Neural cell (in vitro differentiated cells): ENCODE data around the gene CREB3L1. TPM values are rescaled to one million over a fixed set of nuclear protein-coding genes. Genes with fewer than 3 reads are reported as not detected.

ENCODE experiments used
- H2AFZ ChIP-seq: fragments of 200-600, 300-800 bp; sonication (generic), shearing (Covaris generic); 2 replicates; pipeline ENCODE4 v1.6.0; 2014; ENCODE audit warnings: low read depth, mild to moderate bottlenecking, antibody characterized with exemption, low read length, moderate library complexity
- H3F3A ChIP-seq: fragments of 200-600 bp; shearing (Covaris generic); 2 replicates; pipeline ENCODE4 v1.6.1; 2016; ENCODE audit warnings: mild to moderate bottlenecking, moderate library complexity, mixed read lengths, antibody characterized with exemption, low read length; ENCODE audit not compliant: insufficient read depth, poor library complexity, severe bottlenecking
- H3K27ac ChIP-seq: fragments of 200-600, 300-800 bp; sonication (generic), shearing (Covaris generic); 2 replicates; pipeline ENCODE4 v1.5.1; 2014; ENCODE audit warnings: mild to moderate bottlenecking, low read length, moderate library complexity
- H3K27me3 ChIP-seq: fragments of 300-800, 200-600 bp; sonication (generic), shearing (Covaris generic); 2 replicates; pipeline ENCODE4 v1.6.0; 2014; ENCODE audit warnings: mild to moderate bottlenecking, low read depth, low read length, moderate library complexity; ENCODE audit not compliant: insufficient read depth
- H3K36me3 ChIP-seq: fragments of 300-800, 200-600 bp; sonication (generic), shearing (Covaris generic); 2 replicates; pipeline ENCODE4 v1.5.1; 2014; ENCODE audit warnings: mild to moderate bottlenecking, antibody characterized with exemption, low read length, moderate library complexity; ENCODE audit not compliant: insufficient read depth
- H3K4me2 ChIP-seq: fragments of 300-800, 200-600 bp; sonication (generic), shearing (Covaris generic); 2 replicates; pipeline ENCODE4 v1.6.0; 2014; ENCODE audit warnings: mild to moderate bottlenecking, low read length
- H3K4me3 ChIP-seq: fragments of 300-800, 200-600 bp; sonication (generic), shearing (Covaris generic); 2 replicates; pipeline ENCODE4 v1.5.1; 2014; ENCODE audit warnings: mild to moderate bottlenecking, low read length, moderate library complexity
- H3K79me2 ChIP-seq: fragments of 200-600 bp; shearing (Covaris generic); replicated peaks from 2 replicates; pipeline ENCODE4 v1.6.0; 2014; ENCODE audit warnings: mild to moderate bottlenecking, low read length, moderate library complexity; ENCODE audit not compliant: insufficient read depth
- H3K9ac ChIP-seq: fragments of 300-800, 200-600 bp; sonication (generic), shearing (Covaris generic); 2 replicates; pipeline ENCODE4 v1.6.1; 2016; ENCODE audit warnings: mild to moderate bottlenecking, low read length, mixed read lengths
- H3K9me2 ChIP-seq: fragments of 200-600 bp; shearing (Covaris generic); 2 replicates; pipeline ENCODE4 v1.6.1; 2016; ENCODE audit warnings: mild to moderate bottlenecking, low read length, mixed read lengths; ENCODE audit not compliant: insufficient read depth
- H3K9me3 ChIP-seq: fragments of 200-600, 300-800 bp; sonication (generic), shearing (Covaris generic); 2 replicates; pipeline ENCODE4 v1.6.1; 2016; ENCODE audit warnings: mild to moderate bottlenecking, mixed run types, low read length, moderate library complexity, mixed read lengths
- H4K20me1 ChIP-seq: fragments of 200-600 bp; shearing (Covaris generic); 2 replicates; pipeline ENCODE4 v1.6.1; 2016; ENCODE audit warnings: mild to moderate bottlenecking, mixed run types; ENCODE audit not compliant: insufficient read depth
- EP300 ChIP-seq: fragments of 450-650 bp; conservative IDR thresholded peaks from 2 replicates; pipeline ENCODE4 v1.6.1; 2014; ENCODE audit warnings: antibody characterized with exemption, mild to moderate bottlenecking, moderate library complexity; ENCODE audit not compliant: poor library complexity, severe bottlenecking
- EZH2 ChIP-seq: fragments of 200-600, 300-800 bp; shearing (Covaris generic), sonication (generic); IDR thresholded peaks from 2 replicates; pipeline ENCODE4 v1.6.1; 2014; ENCODE audit warnings: antibody characterized with exemption, low read length, borderline replicate concordance, mild to moderate bottlenecking; ENCODE audit not compliant: insufficient read depth, poor library complexity, severe bottlenecking
- MXI1 ChIP-seq: fragments of 450-650 bp; conservative IDR thresholded peaks from 2 replicates; pipeline ENCODE4 v1.6.1; 2014; ENCODE audit warnings: antibody characterized with exemption, mild to moderate bottlenecking; ENCODE audit not compliant: poor library complexity, severe bottlenecking
- POLR2AphosphoS5 ChIP-seq: IDR thresholded peaks from 2 replicates; pipeline ENCODE4 v1.6.1; 2012
- RAD21 ChIP-seq: fragments of 450-650 bp; conservative IDR thresholded peaks from 2 replicates; pipeline ENCODE4 v1.6.1; 2014; ENCODE audit warnings: antibody characterized with exemption, mild to moderate bottlenecking, moderate library complexity
- SMC3 ChIP-seq: fragments of 450-650 bp; conservative IDR thresholded peaks from 2 replicates; pipeline ENCODE4 v1.6.1; 2014; ENCODE audit warnings: antibody characterized with exemption, mild to moderate bottlenecking, moderate library complexity; ENCODE audit not compliant: poor library complexity
- TAF1 ChIP-seq: IDR thresholded peaks from 2 replicates; pipeline ENCODE4 v1.6.1; 2012; ENCODE audit warnings: low read depth
- polyA plus RNA-seq: library from polyadenylated mRNA; depleted of rRNA; stranded (reverse); fragments of >200 nt; gene quantifications from 2 replicates; pipeline ENCODE4 v1.2.3, GENCODE V29; 2014
- TF ChIP-seq, protein P1 (sequence below): fragments of 450-650 bp; IDR thresholded peaks from 2 replicates; pipeline ENCODE4 v1.5.1; 2014; ENCODE audit warnings: antibody characterized with exemption, mild to moderate bottlenecking, moderate library complexity; ENCODE audit not compliant: poor library complexity, severe bottlenecking
- TF ChIP-seq, protein P2 (sequence below): IDR thresholded peaks from 2 replicates; pipeline ENCODE4 v1.6.1; 2012; ENCODE audit warnings: borderline replicate concordance

The CREB3L1 gene
- polyA plus RNA-seq, 1 donor from 2014 or later = not detected

DNA sequence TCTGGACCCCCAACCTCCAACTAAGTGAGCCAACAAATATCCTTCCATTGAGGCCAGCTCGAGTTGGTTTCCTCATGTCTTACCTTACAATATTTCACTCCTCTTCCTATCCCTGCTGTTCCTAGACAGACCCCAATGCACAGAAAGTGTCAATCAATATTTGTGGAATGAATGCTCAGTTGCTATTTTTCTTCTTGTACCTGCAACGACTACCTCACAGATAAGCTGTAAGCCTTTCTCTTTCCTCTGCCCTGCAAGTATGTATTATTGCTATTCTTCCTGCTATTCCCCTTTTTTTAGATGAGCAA is 26.8 kb upstream of the CREB3L1 start:
- Histone ChIP-seq H2AFZ (no peak overlapping the region), H3K4me2 (no peak overlapping the region), H3K9me3 (no peaks in the 10 kb centered on the region), H3K27ac (no peak overlapping the region), H3K4me3 (no peak overlapping the region), H3F3A (no peaks in the 10 kb centered on the region), H3K36me3 (no peaks in the 10 kb centered on the region), H3K9ac (no peak overlapping the region), H4K20me1 (no peaks in the 10 kb centered on the region), H3K79me2 (no peaks in the 10 kb centered on the region), H3K9me2 (no peaks in the 10 kb centered on the region), H3K27me3 (no peaks in the 10 kb centered on the region)
- TF ChIP-seq EP300 (no peak), TAF1 (no peak), SMC3 (no peak), RAD21 (no peak), EZH2 (no peak), POLR2AphosphoS5 (no peak), MXI1 (no peak)
- TF ChIP-seq, protein P1, sequence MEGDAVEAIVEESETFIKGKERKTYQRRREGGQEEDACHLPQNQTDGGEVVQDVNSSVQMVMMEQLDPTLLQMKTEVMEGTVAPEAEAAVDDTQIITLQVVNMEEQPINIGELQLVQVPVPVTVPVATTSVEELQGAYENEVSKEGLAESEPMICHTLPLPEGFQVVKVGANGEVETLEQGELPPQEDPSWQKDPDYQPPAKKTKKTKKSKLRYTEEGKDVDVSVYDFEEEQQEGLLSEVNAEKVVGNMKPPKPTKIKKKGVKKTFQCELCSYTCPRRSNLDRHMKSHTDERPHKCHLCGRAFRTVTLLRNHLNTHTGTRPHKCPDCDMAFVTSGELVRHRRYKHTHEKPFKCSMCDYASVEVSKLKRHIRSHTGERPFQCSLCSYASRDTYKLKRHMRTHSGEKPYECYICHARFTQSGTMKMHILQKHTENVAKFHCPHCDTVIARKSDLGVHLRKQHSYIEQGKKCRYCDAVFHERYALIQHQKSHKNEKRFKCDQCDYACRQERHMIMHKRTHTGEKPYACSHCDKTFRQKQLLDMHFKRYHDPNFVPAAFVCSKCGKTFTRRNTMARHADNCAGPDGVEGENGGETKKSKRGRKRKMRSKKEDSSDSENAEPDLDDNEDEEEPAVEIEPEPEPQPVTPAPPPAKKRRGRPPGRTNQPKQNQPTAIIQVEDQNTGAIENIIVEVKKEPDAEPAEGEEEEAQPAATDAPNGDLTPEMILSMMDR = no peak
- TF ChIP-seq, protein P2, sequence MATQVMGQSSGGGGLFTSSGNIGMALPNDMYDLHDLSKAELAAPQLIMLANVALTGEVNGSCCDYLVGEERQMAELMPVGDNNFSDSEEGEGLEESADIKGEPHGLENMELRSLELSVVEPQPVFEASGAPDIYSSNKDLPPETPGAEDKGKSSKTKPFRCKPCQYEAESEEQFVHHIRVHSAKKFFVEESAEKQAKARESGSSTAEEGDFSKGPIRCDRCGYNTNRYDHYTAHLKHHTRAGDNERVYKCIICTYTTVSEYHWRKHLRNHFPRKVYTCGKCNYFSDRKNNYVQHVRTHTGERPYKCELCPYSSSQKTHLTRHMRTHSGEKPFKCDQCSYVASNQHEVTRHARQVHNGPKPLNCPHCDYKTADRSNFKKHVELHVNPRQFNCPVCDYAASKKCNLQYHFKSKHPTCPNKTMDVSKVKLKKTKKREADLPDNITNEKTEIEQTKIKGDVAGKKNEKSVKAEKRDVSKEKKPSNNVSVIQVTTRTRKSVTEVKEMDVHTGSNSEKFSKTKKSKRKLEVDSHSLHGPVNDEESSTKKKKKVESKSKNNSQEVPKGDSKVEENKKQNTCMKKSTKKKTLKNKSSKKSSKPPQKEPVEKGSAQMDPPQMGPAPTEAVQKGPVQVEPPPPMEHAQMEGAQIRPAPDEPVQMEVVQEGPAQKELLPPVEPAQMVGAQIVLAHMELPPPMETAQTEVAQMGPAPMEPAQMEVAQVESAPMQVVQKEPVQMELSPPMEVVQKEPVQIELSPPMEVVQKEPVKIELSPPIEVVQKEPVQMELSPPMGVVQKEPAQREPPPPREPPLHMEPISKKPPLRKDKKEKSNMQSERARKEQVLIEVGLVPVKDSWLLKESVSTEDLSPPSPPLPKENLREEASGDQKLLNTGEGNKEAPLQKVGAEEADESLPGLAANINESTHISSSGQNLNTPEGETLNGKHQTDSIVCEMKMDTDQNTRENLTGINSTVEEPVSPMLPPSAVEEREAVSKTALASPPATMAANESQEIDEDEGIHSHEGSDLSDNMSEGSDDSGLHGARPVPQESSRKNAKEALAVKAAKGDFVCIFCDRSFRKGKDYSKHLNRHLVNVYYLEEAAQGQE = no peak

DNA sequence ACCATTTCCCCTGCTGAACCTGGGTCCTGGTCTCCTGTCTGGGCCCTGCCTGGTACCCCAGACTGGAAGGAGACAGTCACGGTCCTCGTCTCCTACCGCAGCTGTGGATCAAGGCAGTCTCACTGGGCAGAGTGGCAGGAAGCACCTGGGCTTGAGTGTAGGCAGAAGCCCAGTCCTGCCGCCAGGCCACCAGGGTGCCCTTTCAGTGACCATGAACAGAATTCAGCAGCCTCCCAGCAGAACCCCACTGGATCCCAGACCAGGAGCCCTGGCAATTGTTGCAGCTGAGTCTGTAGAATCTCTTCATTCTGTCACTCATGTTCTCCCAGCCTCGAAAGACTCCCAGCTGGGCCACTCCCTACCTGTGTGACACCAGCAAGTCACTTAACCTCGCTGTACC is 25.5 kb upstream of the CREB3L1 start:
- no peaks in the 10 kb centered on the region for H3K36me3 ChIP-seq
- no peak for TF ChIP-seq RAD21
- no peak for TF ChIP-seq MXI1
- no peak for TF ChIP-seq SMC3
- no peak for TF ChIP-seq EP300
- TF ChIP-seq POLR2AphosphoS5 = no peak
- TF ChIP-seq, protein P1 = no peak
- TF ChIP-seq, protein P2 = no peak
- H3F3A ChIP-seq = no peaks in the 10 kb centered on the region
- no peaks in the 10 kb centered on the region for H3K9me2 ChIP-seq
- no peak overlapping the region for H2AFZ ChIP-seq
- no peak overlapping the region for H3K4me2 ChIP-seq
- no peaks in the 10 kb centered on the region for H3K27me3 ChIP-seq
- no peaks in the 10 kb centered on the region for H3K79me2 ChIP-seq
- no peaks in the 10 kb centered on the region for H4K20me1 ChIP-seq
- no peak overlapping the region for H3K9ac ChIP-seq
- no peaks in the 10 kb centered on the region for H3K9me3 ChIP-seq
- H3K27ac ChIP-seq = no peak overlapping the region
- no peak overlapping the region for H3K4me3 ChIP-seq
